PFSK-1 (cell line): ENCODE data around the gene CD2BP2.

Experiments
- FOXP2 ChIP-seq: optimal IDR thresholded peaks from 2 replicates; pipeline ENCODE3; 2011; ENCODE audit warnings: borderline replicate concordance, control low read depth, inconsistent platforms; ENCODE audit not compliant: insufficient read depth; ENCODE audit errors: extremely low read length, extremely low read depth
- POLR2AphosphoS5 ChIP-seq: IDR thresholded peaks from 2 replicates; pipeline ENCODE4 v1.6.1; 2012; ENCODE audit warnings: low read depth, mild to moderate bottlenecking, control low read depth, low read length, moderate library complexity
- REST ChIP-seq, 2 experiments: IDR thresholded peaks; 2 replicates each; pipeline versions ENCODE4 v1.6.1 to v1.8.0; 2011 to 2012; ENCODE audit warnings: low read depth in 2 of 2, low read length in 2 of 2, control low read depth in 1 of 2, inconsistent platforms in 1 of 2, mild to moderate bottlenecking in 1 of 2, moderate library complexity in 1 of 2; ENCODE audit not compliant: insufficient read depth in 1 of 2
- SIN3A ChIP-seq: IDR thresholded peaks from 2 replicates; pipeline ENCODE4 v1.6.1; 2012; ENCODE audit warnings: mild to moderate bottlenecking, low read length, moderate library complexity, borderline replicate concordance; ENCODE audit not compliant: insufficient read depth
- TAF1 ChIP-seq: IDR thresholded peaks from 2 replicates; pipeline ENCODE4 v1.6.1; 2012; ENCODE audit warnings: low read length, control low read depth, borderline replicate concordance; ENCODE audit not compliant: insufficient read depth

Gene CD2BP2

GRCh38 chr16:30397776-30398660 is 42.9 kb upstream of the CD2BP2 start:
- TF ChIP-seq SIN3A (no peak), TAF1 (no peak), FOXP2 (no peak), REST (IDR thresholded peaks at IDR 0.05; ENCODE audit: insufficient read depth in 1 of 2, low read depth in 2 of 2, low read length in 2 of 2) (no peak), POLR2AphosphoS5 (no peak)

- TF ChIP-seq POLR2AphosphoS5, result no peak
- no peak for TF ChIP-seq TAF1
- TF ChIP-seq SIN3A, result no peak
- TF ChIP-seq REST (IDR thresholded peaks at IDR 0.05; ENCODE audit: insufficient read depth in 1 of 2, low read depth in 2 of 2, low read length in 2 of 2), result no peak
- no peak for TF ChIP-seq FOXP2
Observed at GRCh38 chr16:30397056-30397455, 41.9 kb upstream of the CD2BP2 start.

- TF ChIP-seq TAF1, result no peak
- 0 out of 2 replicates have a peak, but pooled peaks have one; percentile 23 for TF ChIP-seq POLR2AphosphoS5
Observed at GRCh38 chr16:30395992-30396585, 41.0 kb upstream of the CD2BP2 start.

GRCh38 chr16:30395155-30395991 is 40.3 kb upstream of the CD2BP2 start, which contains the start of gene ZNF48:
TSS of gene ZNF48 (plus strand) at chr16:30395420. CDS start at chr16:30395795, 375 bp downstream.
- TF ChIP-seq TAF1 (no peak), FOXP2 (peak; percentile 52), POLR2AphosphoS5 (no peak), SIN3A (0 out of 2 replicates have a peak, but pooled peaks have one; percentile 72), REST (IDR thresholded peaks at IDR 0.05; ENCODE audit: insufficient read depth in 1 of 2, low read depth in 2 of 2, low read length in 2 of 2) (no peak)

- TF ChIP-seq SIN3A (no peak), FOXP2 (no peak), REST (IDR thresholded peaks at IDR 0.05; ENCODE audit: insufficient read depth in 1 of 2, low read depth in 2 of 2, low read length in 2 of 2) (no peak), TAF1 (no peak), POLR2AphosphoS5 (no peak)
Observed at GRCh38 chr16:30394592-30395154, 39.6 kb upstream of the CD2BP2 start.
